K562 (cell line): ENCODE measurements around the gene GPR12. TPM values are rescaled to one million over a fixed set of nuclear protein-coding genes. Genes with fewer than 3 reads are reported as not detected.

ENCODE experiments used
- ATAC-seq: fragments of 200-7000 bp; cut with Tn5 transposase; 3 replicates; pipeline ENCODE4 v1.9.1; 2020; ENCODE audit warnings: moderate library complexity
- BruUV-seq: library from RNA; stranded (reverse); fragments of 400-500 nt; replicated peaks from 2 replicates; lab custom pipeline; 2021; lab: Mats Ljungman, UMichigan
- CTCF ChIA-PET: fragments of 300-600 bp; formaldehyde crosslinking; extraction: SDS; loops from one replicate; lab custom pipeline; 2021; ENCODE audit warnings: low intra/inter-chr PET ratio; lab: Yijun Ruan, JAX
- POLR2A ChIA-PET: fragments of 300-600, 350-650 bp; sonication (Branson Sonifier 250); formaldehyde crosslinking; extraction: SDS; loops from one replicate; lab custom pipeline; 2021; ENCODE audit warnings: antibody characterized with exemption, inconsistent platforms; lab: Yijun Ruan, JAX
- DNase-seq, 4 experiments: peaks; one replicate each; pipeline versions ENCODE4 v3.0.0 to v3.0.0-alpha.2; 2011 to 2018; ENCODE audit warnings: low spot score in 3 of 4, mixed read lengths in 3 of 4; ENCODE audit errors: extremely low read depth in 1 of 4
- FAIRE-seq: peaks from 2 replicates; lab custom pipeline; 2011; peaks lifted over from hg19 to GRCh38; lab: Jason Lieb, UNC
- H2AFZ ChIP-seq: 2 replicates; pipeline ENCODE4 v1.6.0; 2011; ENCODE audit warnings: low read depth, low read length, control low read depth, inconsistent platforms
- H3K27ac ChIP-seq: fragments of 200-600 bp; 3 replicates; pipeline ENCODE4 v1.8.0; 2011; ENCODE audit warnings: low read depth, mild to moderate bottlenecking, control low read depth, inconsistent platforms, low read length, moderate library complexity, mixed read lengths; ENCODE audit errors: extremely low read depth
- H3K27me3 ChIP-seq, 2 experiments: fragments of 300-600 bp in 1 of 2; 2 replicates in 1 of 2; 3 replicates in 1 of 2; pipeline versions ENCODE4 v1.6.0 to v1.8.0; 2011; ENCODE audit warnings: inconsistent platforms in 2 of 2, low read length in 2 of 2, mild to moderate bottlenecking in 1 of 2, mixed read lengths in 1 of 2, moderate library complexity in 1 of 2; ENCODE audit not compliant: control insufficient read depth in 2 of 2, insufficient read depth in 2 of 2
- H3K36me3 ChIP-seq: fragments of 300-600 bp; 3 replicates; pipeline ENCODE4 v1.8.0; 2011; ENCODE audit warnings: mild to moderate bottlenecking, low read length, inconsistent platforms; ENCODE audit not compliant: control insufficient read depth, insufficient read depth
- H3K4me1 ChIP-seq, 2 experiments: fragments of 200-600 bp in 1 of 2; replicated peaks in 1 of 2; 2 replicates in 1 of 2; 3 replicates in 1 of 2; pipeline versions ENCODE4 v1.5.1 to v1.8.0; 2011; ENCODE audit warnings: inconsistent platforms in 2 of 2, low read length in 2 of 2, mild to moderate bottlenecking in 1 of 2, mixed read lengths in 1 of 2, moderate library complexity in 1 of 2; ENCODE audit not compliant: control insufficient read depth in 2 of 2, insufficient read depth in 2 of 2
- H3K4me2 ChIP-seq: 2 replicates; pipeline ENCODE4 v1.6.1; 2011; ENCODE audit warnings: low read length, control low read depth, inconsistent platforms, mixed read lengths; ENCODE audit not compliant: insufficient read depth
- H3K4me3 ChIP-seq: fragments of 200-600 bp; sonication (generic), shearing (Covaris generic); 2 replicates; pipeline ENCODE4 v1.5.1; 2016; ENCODE audit warnings: control low read depth, inconsistent platforms
- H3K79me2 ChIP-seq: fragments of 200-600 bp; 3 replicates; pipeline ENCODE4 v1.8.0; 2011; ENCODE audit warnings: low read length, inconsistent platforms; ENCODE audit not compliant: control insufficient read depth, insufficient read depth
- H3K9ac ChIP-seq, 2 experiments: 2 replicates each; pipeline versions ENCODE4 v1.6.0 to v1.6.1; 2011; ENCODE audit warnings: low read depth in 2 of 2, low read length in 2 of 2, control low read depth in 1 of 2, inconsistent platforms in 1 of 2, mild to moderate bottlenecking in 1 of 2, mixed read lengths in 1 of 2; ENCODE audit not compliant: insufficient read depth in 1 of 2
- H3K9me1 ChIP-seq: one replicate; pipeline ENCODE4 v1.6.0; 2011; ENCODE audit warnings: inconsistent platforms, mild to moderate bottlenecking, low read length, moderate library complexity; ENCODE audit not compliant: control insufficient read depth, insufficient read depth
- H3K9me3 ChIP-seq: replicated peaks from 2 replicates; pipeline ENCODE4 v1.5.1; 2011; ENCODE audit warnings: low read depth, low read length, inconsistent platforms; ENCODE audit not compliant: control insufficient read depth, insufficient read depth
- H4K20me1 ChIP-seq: replicated peaks from 2 replicates; pipeline ENCODE4 v1.6.1; 2011; ENCODE audit warnings: low read length, inconsistent platforms, mixed read lengths; ENCODE audit not compliant: control insufficient read depth, insufficient read depth
- HDAC8 ChIP-seq: fragments of 450-650 bp; IDR thresholded peaks from 2 replicates; pipeline ENCODE4 v1.6.1; 2016; ENCODE audit warnings: mild to moderate bottlenecking, missing genetic modification characterization, moderate library complexity, missing compliant biosample characterization
- KDM1A ChIP-seq, 2 experiments: fragments of 450-650 bp; IDR thresholded peaks; 2 replicates each; pipeline ENCODE4 v1.6.1; 2016; ENCODE audit warnings: mild to moderate bottlenecking in 2 of 2
- TCF3 ChIP-seq: sonication (generic); formaldehyde crosslinking; IDR thresholded peaks from 2 replicates; pipeline ENCODE4 v1.4.0; 2020; ENCODE audit warnings: mild to moderate bottlenecking, missing genetic modification reagents
- WGBS: fragments of 100-300 bp; shearing (Covaris generic); methylation state at CpG from one replicate; pipeline ENCODE4 v1.1.6; 2016; ENCODE audit warnings: low coverage, mixed read lengths; ENCODE audit not compliant: insufficient coverage; ENCODE audit errors: missing lambda C conversion rate; 5-methylcytosine and 5-hydroxymethylcytosine counted together
- in situ Hi-C: fragments of 300-500 bp; cut with MboI; formaldehyde crosslinking; loops from 4 replicates; pipeline ENCODE4 v1.15.0; 2018; ENCODE audit warnings: inconsistent platforms, mixed read lengths
- intact Hi-C: fragments of 100-400 bp; cut with micrococcal nuclease; formaldehyde crosslinking; loops from 2 replicates; pipeline ENCODE4 v1.14.2; 2022
- polyA plus RNA-seq, 8 experiments: library from polyadenylated mRNA; depleted of rRNA in 4 of 8; stranded (reverse) in 5 of 8; unstranded in 3 of 8; fragments of >200 nt; fragmentation: Nextera tagmentation in 2 of 8; fragmentation: Illumina TruSeq in 1 of 8; extraction: Ambion mirVana in 2 of 8; extraction: Trizol in 1 of 8; gene quantifications; 2 replicates each; pipeline versions ENCODE4 v1.2.1 to v1.2.3, GENCODE V29; 2011 to 2014; ENCODE audit warnings: inconsistent platforms in 1 of 8, missing spikeins in 1 of 8
- total RNA-seq, 7 experiments: library from RNA; depleted of rRNA in 6 of 7; stranded (reverse); fragments of >200 nt in 6 of 7; fragmentation: Illumina TruSeq in 2 of 7; extraction: Trizol in 2 of 7; gene quantifications; 2 replicates each; pipeline versions ENCODE4 v1.2.1 to v1.2.3, GENCODE V29; 2011 to 2021; ENCODE audit warnings: low replicate concordance in 1 of 7
- TF ChIP-seq, protein P1 (sequence below): fragments of 250-450 bp; sonication (Bioruptor Pico); IDR thresholded peaks from 2 replicates; pipeline ENCODE4 v1.4.0; 2020
- TF ChIP-seq, protein P2 (sequence below): fragments of 450-650 bp; IDR thresholded peaks from 2 replicates; pipeline ENCODE4 v1.6.1; 2016; ENCODE audit warnings: borderline replicate concordance

GPR12 gene
- total and polyA plus RNA-seq, 9 of the 15 experiments (the other 6 are each of a cell fraction or from before 2014, with no cell fraction given): not detected

- BruUV-seq: no TSS peak
- no peak for DNase-seq
- ChIA-PET CTCF (no interaction called here), POLR2A (no interaction called here)
- Histone ChIP-seq H3K4me1 (no peaks in the 10 kb centered on the region), H3K9me1 (no peaks in the 10 kb centered on the region), H3K9ac (no peak overlapping the region), H3K9me3 (no peaks in the 10 kb centered on the region), H3K36me3 (no peaks in the 10 kb centered on the region), H2AFZ (no peak overlapping the region), H3K27me3 (no peaks in the 10 kb centered on the region), H3K27ac (no peak overlapping the region), H3K4me3 (no peak overlapping the region), H3K79me2 (no peaks in the 10 kb centered on the region), H4K20me1 (no peaks in the 10 kb centered on the region), H3K4me2 (no peak overlapping the region)
- no peak for TF ChIP-seq KDM1A (IDR thresholded peaks at IDR 0.05)
- in situ Hi-C loops: no loop called here
- ATAC-seq: no peak
- FAIRE-seq: no peak
- intact Hi-C loops: no loop called here
Observed at GRCh38 chr13:26806891-26807290, 46.3 kb upstream of the GPR12 start.

DNA sequence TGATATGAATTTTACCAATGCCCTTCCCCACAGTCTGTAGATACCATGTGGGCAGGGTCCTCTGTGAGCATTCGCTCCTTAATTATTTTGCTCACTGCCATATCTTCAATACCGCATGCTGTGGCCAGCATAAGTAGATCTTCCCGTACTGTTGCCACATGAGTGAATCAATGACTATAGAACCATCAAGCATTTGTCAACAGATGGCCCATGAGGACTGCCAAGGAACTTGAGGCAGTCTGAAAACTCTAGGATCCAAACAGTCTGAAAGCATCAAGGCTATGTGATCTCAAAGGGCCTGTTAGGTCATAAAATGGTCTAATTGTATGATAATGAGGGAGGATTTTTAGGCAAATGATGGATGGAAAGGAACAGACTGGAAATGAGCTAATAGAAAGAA, 27.4 kb upstream of the GPR12 start:
- TF ChIP-seq TCF3 (CRISPR knock-in tag): no peak
- TF ChIP-seq, protein P1, sequence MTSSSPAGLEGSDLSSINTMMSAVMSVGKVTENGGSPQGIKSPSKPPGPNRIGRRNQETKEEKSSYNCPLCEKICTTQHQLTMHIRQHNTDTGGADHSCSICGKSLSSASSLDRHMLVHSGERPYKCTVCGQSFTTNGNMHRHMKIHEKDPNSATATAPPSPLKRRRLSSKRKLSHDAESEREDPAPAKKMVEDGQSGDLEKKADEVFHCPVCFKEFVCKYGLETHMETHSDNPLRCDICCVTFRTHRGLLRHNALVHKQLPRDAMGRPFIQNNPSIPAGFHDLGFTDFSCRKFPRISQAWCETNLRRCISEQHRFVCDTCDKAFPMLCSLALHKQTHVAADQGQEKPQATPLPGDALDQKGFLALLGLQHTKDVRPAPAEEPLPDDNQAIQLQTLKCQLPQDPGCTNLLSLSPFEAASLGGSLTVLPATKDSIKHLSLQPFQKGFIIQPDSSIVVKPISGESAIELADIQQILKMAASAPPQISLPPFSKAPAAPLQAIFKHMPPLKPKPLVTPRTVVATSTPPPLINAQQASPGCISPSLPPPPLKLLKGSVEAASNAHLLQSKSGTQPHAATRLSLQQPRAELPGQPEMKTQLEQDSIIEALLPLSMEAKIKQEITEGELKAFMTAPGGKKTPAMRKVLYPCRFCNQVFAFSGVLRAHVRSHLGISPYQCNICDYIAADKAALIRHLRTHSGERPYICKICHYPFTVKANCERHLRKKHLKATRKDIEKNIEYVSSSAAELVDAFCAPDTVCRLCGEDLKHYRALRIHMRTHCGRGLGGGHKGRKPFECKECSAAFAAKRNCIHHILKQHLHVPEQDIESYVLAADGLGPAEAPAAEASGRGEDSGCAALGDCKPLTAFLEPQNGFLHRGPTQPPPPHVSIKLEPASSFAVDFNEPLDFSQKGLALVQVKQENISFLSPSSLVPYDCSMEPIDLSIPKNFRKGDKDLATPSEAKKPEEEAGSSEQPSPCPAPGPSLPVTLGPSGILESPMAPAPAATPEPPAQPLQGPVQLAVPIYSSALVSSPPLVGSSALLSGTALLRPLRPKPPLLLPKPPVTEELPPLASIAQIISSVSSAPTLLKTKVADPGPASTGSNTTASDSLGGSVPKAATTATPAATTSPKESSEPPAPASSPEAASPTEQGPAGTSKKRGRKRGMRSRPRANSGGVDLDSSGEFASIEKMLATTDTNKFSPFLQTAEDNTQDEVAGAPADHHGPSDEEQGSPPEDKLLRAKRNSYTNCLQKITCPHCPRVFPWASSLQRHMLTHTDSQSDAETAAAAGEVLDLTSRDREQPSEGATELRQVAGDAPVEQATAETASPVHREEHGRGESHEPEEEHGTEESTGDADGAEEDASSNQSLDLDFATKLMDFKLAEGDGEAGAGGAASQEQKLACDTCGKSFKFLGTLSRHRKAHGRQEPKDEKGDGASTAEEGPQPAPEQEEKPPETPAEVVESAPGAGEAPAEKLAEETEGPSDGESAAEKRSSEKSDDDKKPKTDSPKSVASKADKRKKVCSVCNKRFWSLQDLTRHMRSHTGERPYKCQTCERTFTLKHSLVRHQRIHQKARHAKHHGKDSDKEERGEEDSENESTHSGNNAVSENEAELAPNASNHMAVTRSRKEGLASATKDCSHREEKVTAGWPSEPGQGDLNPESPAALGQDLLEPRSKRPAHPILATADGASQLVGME (CRISPR knock-in tag): no peak
- TF ChIP-seq HDAC8 (tag): no peak
- TF ChIP-seq, protein P2, sequence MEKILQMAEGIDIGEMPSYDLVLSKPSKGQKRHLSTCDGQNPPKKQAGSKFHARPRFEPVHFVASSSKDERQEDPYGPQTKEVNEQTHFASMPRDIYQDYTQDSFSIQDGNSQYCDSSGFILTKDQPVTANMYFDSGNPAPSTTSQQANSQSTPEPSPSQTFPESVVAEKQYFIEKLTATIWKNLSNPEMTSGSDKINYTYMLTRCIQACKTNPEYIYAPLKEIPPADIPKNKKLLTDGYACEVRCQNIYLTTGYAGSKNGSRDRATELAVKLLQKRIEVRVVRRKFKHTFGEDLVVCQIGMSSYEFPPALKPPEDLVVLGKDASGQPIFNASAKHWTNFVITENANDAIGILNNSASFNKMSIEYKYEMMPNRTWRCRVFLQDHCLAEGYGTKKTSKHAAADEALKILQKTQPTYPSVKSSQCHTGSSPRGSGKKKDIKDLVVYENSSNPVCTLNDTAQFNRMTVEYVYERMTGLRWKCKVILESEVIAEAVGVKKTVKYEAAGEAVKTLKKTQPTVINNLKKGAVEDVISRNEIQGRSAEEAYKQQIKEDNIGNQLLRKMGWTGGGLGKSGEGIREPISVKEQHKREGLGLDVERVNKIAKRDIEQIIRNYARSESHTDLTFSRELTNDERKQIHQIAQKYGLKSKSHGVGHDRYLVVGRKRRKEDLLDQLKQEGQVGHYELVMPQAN: no peak
- Histone ChIP-seq H3K9me3 (no peaks in the 10 kb centered on the region), H3K9me1 (no peaks in the 10 kb centered on the region), H2AFZ (no peak overlapping the region), H3K9ac (no peak overlapping the region), H3K4me1 (no peaks in the 10 kb centered on the region), H3K4me2 (no peak overlapping the region), H3K36me3 (no peaks in the 10 kb centered on the region), H3K79me2 (no peaks in the 10 kb centered on the region), H3K27me3 (no peaks in the 10 kb centered on the region; a peak in 1 of 5 replicates), H3K27ac (no peak overlapping the region), H3K4me3 (no peak overlapping the region), H4K20me1 (no peaks in the 10 kb centered on the region)
- intact Hi-C loops (no loop called here), in situ Hi-C loops (no loop called here)
- CTCF ChIA-PET: no interaction called here
- ATAC-seq (no peak), DNase-seq (no peak), FAIRE-seq (no peak)
- POLR2A ChIA-PET: no interaction called here
- BruUV-seq: no TSS peak
- WGBS: 0% methylated on average over 3 of the region's 3 CpGs
